ENCODE results near the gene PRRG2. TPM values are rescaled to one million over a fixed set of nuclear protein-coding genes. Genes with fewer than 3 reads are reported as not detected.
A peak's percentile ranks its signal among the peaks of the same experiment; 100 is the strongest.

Gene PRRG2
- total RNA-seq, 6 experiments from 2014 or later: 0.33 to 0.69 (median 0.42) TPM

GRCh38 chr19:49588365-49589122, 7.4 kb downstream of the PRRG2 start:
- peaks cover 12% of the 10 kb centered on the region for H3K4me1 Mint-ChIP-seq (ENCODE audit: low read depth)
- H3K9me3 Mint-ChIP-seq: no peaks in the 10 kb centered on the region
- no peak overlapping the region for H3K4me3 Mint-ChIP-seq
- peaks cover 6% of the 10 kb centered on the region; the same call in 1 of the 2 replicates for H3K36me3 Mint-ChIP-seq (ENCODE audit: low read depth)
- TF ChIP-seq CTCF (IDR thresholded peaks at IDR 0.05): no peak
- H3K27ac Mint-ChIP-seq: no peak overlapping the region
- no peak for DNase-seq
- H3K27me3 Mint-ChIP-seq (ENCODE audit: insufficient read depth): peaks cover 2% of the 10 kb centered on the region; the same call in 1 of the 2 replicates

- H3K36me3 Mint-ChIP-seq (ENCODE audit: low read depth): peaks cover 12% of the 10 kb centered on the region; the same call in 1 of the 2 replicates
- no peak for DNase-seq
- peaks cover 20% of the 10 kb centered on the region for H3K4me1 Mint-ChIP-seq (ENCODE audit: low read depth)
- H3K4me3 Mint-ChIP-seq: no peak overlapping the region
- no peak overlapping the region for H3K27ac Mint-ChIP-seq
- no peaks in the 10 kb centered on the region for H3K9me3 Mint-ChIP-seq
- H3K27me3 Mint-ChIP-seq (ENCODE audit: insufficient read depth): peaks cover 2% of the 10 kb centered on the region; the same call in 1 of the 2 replicates
- TF ChIP-seq CTCF (IDR thresholded peaks at IDR 0.05): no peak
Measured at GRCh38 chr19:49589502-49589905, 8.4 kb downstream of the PRRG2 start.

- peaks cover 20% of the 10 kb centered on the region for H3K4me1 Mint-ChIP-seq (ENCODE audit: low read depth)
- peaks cover 12% of the 10 kb centered on the region; the same call in 1 of the 2 replicates for H3K36me3 Mint-ChIP-seq (ENCODE audit: low read depth)
- H3K27ac Mint-ChIP-seq: peak overlapping the region; percentile 86
- H3K4me3 Mint-ChIP-seq: peak overlapping the region; percentile 90
- peak; percentile 35; the same call in 1 of the 2 replicates for TF ChIP-seq CTCF (IDR thresholded peaks at IDR 0.05)
- H3K27me3 Mint-ChIP-seq (ENCODE audit: insufficient read depth): peaks cover 2% of the 10 kb centered on the region; the same call in 1 of the 2 replicates
- peak; percentile 94 for DNase-seq
- no peaks in the 10 kb centered on the region for H3K9me3 Mint-ChIP-seq
Measured at GRCh38 chr19:49590071-49590970, 9.2 kb downstream of the PRRG2 start.

GRCh38 chr19:49590971-49591730, 10.0 kb downstream of the PRRG2 start, which contains the start of gene PRR12:
Gene PRR12, plus strand, starts transcription at chr19:49591182. Its CDS starts 473 bp downstream, at chr19:49591655.
- Mint-ChIP-seq H3K27me3 (ENCODE audit: insufficient read depth) (peaks cover 2% of the 10 kb centered on the region; the same call in 1 of the 2 replicates), H3K27ac (peak within 1 kb of the TSS; percentile 86), H3K4me1 (ENCODE audit: low read depth) (peaks cover 20% of the 10 kb centered on the region), H3K4me3 (peak within 1 kb of the TSS; percentile 90), H3K36me3 (ENCODE audit: low read depth) (peaks cover 12% of the 10 kb centered on the region; the same call in 1 of the 2 replicates), H3K9me3 (no peaks in the 10 kb centered on the region)
- peak; percentile 23 for TF ChIP-seq CTCF (IDR thresholded peaks at IDR 0.05)
- DNase-seq: peak; percentile 31

All from HFFc6 (cell line).